ENCODE results near the gene TMEM234. TPM values are rescaled to one million over a fixed set of nuclear protein-coding genes. Genes with fewer than 3 reads are reported as not detected.

Gene TMEM234
- total RNA-seq, 6 experiments from 2014 or later, result 3.4 to 7.2 (median 5.9) TPM

GRCh38 chr1:32246888-32247273, 24.7 kb upstream of the TMEM234 start, which contains the start of gene FAM167B:
FAM167B (plus strand) TSS chr1:32247222; CDS start chr1:32247422, 200 bp downstream.
- Histone ChIP-seq H3K27ac (peak within 1 kb of the TSS; percentile 37 to 54 (median 40)), H3K4me3 (no peak within 1 kb of the TSS), H3K36me3 (no peaks in the 10 kb centered on the region), H3K9me3 (no peaks in the 10 kb centered on the region), H3K4me1 (peaks cover 0 to 16% (median 4%) of the 10 kb centered on the region in 4 donors), H3K27me3 (no peaks in the 10 kb centered on the region)
- peak in 2 of 3 donors; percentile 34 to 59 for DNase-seq
- intact Hi-C loops (cut with DNase I), result no loop called here
- WGBS (ENCODE audit: insufficient coverage, low coverage, low lambda C conversion rate, missing lambda C conversion rate), result no CpG with 5 or more reads among the region's 3 CpGs
- no peak for TF ChIP-seq POLR2A (IDR thresholded peaks at IDR 0.05)
- TF ChIP-seq, protein P1, sequence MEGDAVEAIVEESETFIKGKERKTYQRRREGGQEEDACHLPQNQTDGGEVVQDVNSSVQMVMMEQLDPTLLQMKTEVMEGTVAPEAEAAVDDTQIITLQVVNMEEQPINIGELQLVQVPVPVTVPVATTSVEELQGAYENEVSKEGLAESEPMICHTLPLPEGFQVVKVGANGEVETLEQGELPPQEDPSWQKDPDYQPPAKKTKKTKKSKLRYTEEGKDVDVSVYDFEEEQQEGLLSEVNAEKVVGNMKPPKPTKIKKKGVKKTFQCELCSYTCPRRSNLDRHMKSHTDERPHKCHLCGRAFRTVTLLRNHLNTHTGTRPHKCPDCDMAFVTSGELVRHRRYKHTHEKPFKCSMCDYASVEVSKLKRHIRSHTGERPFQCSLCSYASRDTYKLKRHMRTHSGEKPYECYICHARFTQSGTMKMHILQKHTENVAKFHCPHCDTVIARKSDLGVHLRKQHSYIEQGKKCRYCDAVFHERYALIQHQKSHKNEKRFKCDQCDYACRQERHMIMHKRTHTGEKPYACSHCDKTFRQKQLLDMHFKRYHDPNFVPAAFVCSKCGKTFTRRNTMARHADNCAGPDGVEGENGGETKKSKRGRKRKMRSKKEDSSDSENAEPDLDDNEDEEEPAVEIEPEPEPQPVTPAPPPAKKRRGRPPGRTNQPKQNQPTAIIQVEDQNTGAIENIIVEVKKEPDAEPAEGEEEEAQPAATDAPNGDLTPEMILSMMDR (IDR thresholded peaks at IDR 0.05), result no peak
- ATAC-seq, result peak; percentile 42 to 66 (median 48)

DNA sequence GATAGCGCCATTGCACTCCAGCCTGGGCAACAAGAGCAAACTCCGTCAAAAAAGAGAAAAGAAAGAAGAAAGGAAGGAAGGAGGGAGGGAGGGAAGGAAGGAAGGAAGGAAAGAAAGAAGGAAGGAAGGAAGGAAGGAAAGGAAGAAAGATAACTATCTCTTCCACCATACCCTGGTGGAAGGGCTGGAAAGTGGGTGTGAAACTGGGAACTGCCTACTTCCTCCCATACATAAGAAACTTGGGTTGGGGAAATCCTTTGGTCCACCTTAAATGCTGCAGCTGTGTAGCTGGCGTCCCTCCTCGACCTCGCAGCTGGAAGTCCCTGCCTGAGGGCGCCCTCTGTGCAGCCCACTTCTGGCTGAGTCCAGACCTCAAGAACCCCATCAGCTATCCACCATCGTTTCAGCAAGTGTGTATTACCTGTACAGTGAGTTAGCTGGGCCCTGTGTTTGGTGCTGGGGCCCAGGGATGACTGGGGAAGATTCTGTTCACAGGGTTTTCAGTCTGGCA, 20.2 kb upstream of the TMEM234 start:
- Histone ChIP-seq H3K9me3 (no peaks in the 10 kb centered on the region), H3K27ac (peak overlapping the region in 1 of 3 donors; percentile 68), H3K4me1 (peaks cover 0 to 13% (median 6%) of the 10 kb centered on the region in 4 donors), H3K27me3 (no peaks in the 10 kb centered on the region), H3K36me3 (no peaks in the 10 kb centered on the region), H3K4me3 (no peak overlapping the region)
- DNase-seq, result no peak
- ATAC-seq, result no peak
- intact Hi-C loops (cut with DNase I), result no loop called here
- WGBS (ENCODE audit: insufficient coverage, low coverage, low lambda C conversion rate, missing lambda C conversion rate), result 47% methylated on average over 6 of the region's 7 CpGs
- TF ChIP-seq POLR2A (IDR thresholded peaks at IDR 0.05), result no peak

GRCh38 chr1:32241001-32241763, 19.0 kb upstream of the TMEM234 start:
- peak; percentile 11 for TF ChIP-seq POLR2A (IDR thresholded peaks at IDR 0.05)
- TF ChIP-seq, protein P1 (IDR thresholded peaks at IDR 0.05), result no peak
- peak overlapping the region; percentile 52 to 68 (median 55) for H3K27ac ChIP-seq
- no peaks in the 10 kb centered on the region for H3K9me3 ChIP-seq
- intact Hi-C loops (cut with DNase I), result no loop called here
- peak overlapping the region; percentile 49 to 57 (median 54) for H3K4me3 ChIP-seq
- H3K36me3 ChIP-seq, result no peaks in the 10 kb centered on the region
- ATAC-seq, result peak; percentile 55 to 71 (median 63)
- H3K27me3 ChIP-seq, result no peaks in the 10 kb centered on the region
- 1% methylated on average over 16 of the region's 55 CpGs for WGBS (ENCODE audit: insufficient coverage, low coverage, low lambda C conversion rate, missing lambda C conversion rate)
- peaks cover 0 to 13% (median 6%) of the 10 kb centered on the region in 4 donors for H3K4me1 ChIP-seq
- peak in 2 of 3 donors; percentile 66 for DNase-seq

DNA sequence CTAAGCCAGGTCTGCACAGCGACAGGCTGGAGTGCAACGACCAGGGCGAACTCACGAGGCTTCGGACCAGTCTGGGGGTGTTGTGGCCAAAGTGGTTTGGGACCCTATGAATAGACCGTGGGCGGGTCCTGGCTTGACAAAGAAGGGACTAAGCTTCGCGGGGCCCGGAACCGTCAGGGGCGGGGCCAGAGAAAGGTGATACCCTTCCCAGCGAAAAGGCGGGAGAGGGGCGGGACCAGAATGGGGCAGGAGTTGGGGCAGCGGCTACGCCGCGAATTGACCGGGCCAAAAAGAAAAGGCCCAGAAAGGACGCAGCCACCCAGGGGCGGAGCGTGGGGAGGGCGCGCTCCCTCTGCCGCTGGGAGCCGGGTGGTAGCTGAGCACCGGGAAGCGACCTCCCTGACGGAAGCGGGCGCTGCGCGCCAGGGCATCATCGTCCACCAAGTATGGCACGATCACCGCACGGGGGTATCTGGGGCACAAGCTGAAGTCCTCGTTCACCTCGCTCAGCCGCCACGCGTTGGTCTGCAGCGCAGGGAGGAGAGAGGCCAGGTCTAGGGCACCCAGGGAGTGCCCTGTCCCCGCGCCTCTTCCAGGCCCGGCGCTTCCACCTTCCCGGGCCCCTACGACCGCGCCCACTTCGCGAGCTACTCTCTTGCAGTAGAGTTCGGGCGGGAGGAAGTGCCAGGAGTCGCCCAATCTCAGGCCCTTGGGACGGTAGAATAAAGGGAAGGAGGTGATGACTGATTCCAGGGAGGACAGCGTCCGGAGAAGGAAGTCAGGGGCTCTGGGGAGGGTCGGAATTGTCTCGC, 18.2 kb upstream of the TMEM234 start:
- peak; percentile 65 to 76 (median 67) for DNase-seq
- peak; percentile 79 to 84 (median 80) for ATAC-seq
- Histone ChIP-seq H3K27me3 (no peaks in the 10 kb centered on the region), H3K4me3 (peak overlapping the region; percentile 49 to 57 (median 54)), H3K9me3 (no peaks in the 10 kb centered on the region), H3K4me1 (peaks cover 0 to 13% (median 6%) of the 10 kb centered on the region in 4 donors), H3K27ac (peak overlapping the region; percentile 52 to 68 (median 55)), H3K36me3 (no peaks in the 10 kb centered on the region)
- 4% methylated on average over 35 of the region's 62 CpGs for WGBS (ENCODE audit: insufficient coverage, low coverage, low lambda C conversion rate, missing lambda C conversion rate)
- TF ChIP-seq, protein P1 (IDR thresholded peaks at IDR 0.05), result peak in 3 of 4 donors; percentile 29 to 34 (median 33)
- peak; percentile 46 for TF ChIP-seq POLR2A (IDR thresholded peaks at IDR 0.05)
- intact Hi-C loops (cut with DNase I), result no loop called here

All from right lobe of liver (tissue), 6 donors.